SK-N-SH (cell line): Measurements from ENCODE around the gene IRGQ. TPM values are rescaled to one million over a fixed set of nuclear protein-coding genes. Genes with fewer than 3 reads are reported as not detected.

Experiments used
- CTCF ChIA-PET: fragments of 300-600, 350-600 bp; formaldehyde crosslinking; extraction: SDS; loops from one replicate; lab custom pipeline; 2021; lab: Yijun Ruan, JAX
- POLR2A ChIA-PET: fragments of 350-600 bp; sonication (Branson Sonifier 250); formaldehyde crosslinking; extraction: SDS; loops from one replicate; lab custom pipeline; 2020; ENCODE audit warnings: antibody characterized with exemption, inconsistent platforms; lab: Yijun Ruan, JAX
- DNase-seq: peaks from one replicate; pipeline ENCODE4 v3.0.0; 2012
- H2AFZ ChIP-seq: fragments of 200-600 bp; sonication (generic); 2 replicates; pipeline ENCODE4 v1.8.1; 2016; ENCODE audit warnings: antibody characterized with exemption, mild to moderate bottlenecking, low read depth
- H3F3A ChIP-seq: fragments of 200-600 bp; sonication (generic); replicated peaks from 2 replicates; pipeline ENCODE3; 2016; ENCODE audit warnings: antibody characterized with exemption, mild to moderate bottlenecking; ENCODE audit not compliant: insufficient read depth
- H3K27ac ChIP-seq, 2 experiments: fragments of 200-500 bp in 1 of 2; fragments of 200-600 bp in 1 of 2; sonication (Bioruptor generic) in 1 of 2; sonication (generic), shearing (Covaris generic) in 1 of 2; 2 replicates each; pipeline versions ENCODE4 v1.5.1 to v1.6.1; 2014 to 2016; ENCODE audit warnings: low read depth in 2 of 2, inconsistent platforms in 1 of 2, low read length in 1 of 2, mild to moderate bottlenecking in 1 of 2, mixed read lengths in 1 of 2
- H3K27me3 ChIP-seq: fragments of 200-600 bp; sonication (generic), shearing (Covaris generic); 2 replicates; pipeline ENCODE4 v1.6.1; 2016; ENCODE audit warnings: mixed run types; ENCODE audit not compliant: insufficient read depth
- H3K36me3 ChIP-seq, 2 experiments: fragments of 200-500 bp in 1 of 2; fragments of 200-600 bp in 1 of 2; sonication (Bioruptor generic) in 1 of 2; sonication (generic) in 1 of 2; replicated peaks in 1 of 2; 2 replicates each; pipeline versions ENCODE3 to v1.5.1; 2014 to 2016; ENCODE audit warnings: low read length in 1 of 2, mild to moderate bottlenecking in 1 of 2; ENCODE audit not compliant: insufficient read depth in 2 of 2, control insufficient read depth in 1 of 2
- H3K4me1 ChIP-seq, 2 experiments: fragments of 200-500 bp in 1 of 2; fragments of 200-600 bp in 1 of 2; sonication (Bioruptor generic) in 1 of 2; sonication (generic), shearing (Covaris generic) in 1 of 2; 2 replicates each; pipeline versions ENCODE4 v1.5.1 to v1.6.1; 2014 to 2016; ENCODE audit warnings: low read depth in 1 of 2, low read length in 1 of 2, mixed run types in 1 of 2; ENCODE audit not compliant: insufficient read depth in 2 of 2, control insufficient read depth in 1 of 2
- H3K4me2 ChIP-seq: fragments of 200-600 bp; sonication (generic), shearing (Covaris generic); 2 replicates; pipeline ENCODE4 v1.6.1; 2017; ENCODE audit warnings: mixed run types
- H3K4me3 ChIP-seq, 2 experiments: fragments of 200-500 bp in 1 of 2; fragments of 200-600 bp in 1 of 2; sonication (Bioruptor generic) in 1 of 2; sonication (generic), shearing (Covaris generic) in 1 of 2; 2 replicates each; pipeline versions ENCODE4 v1.5.1 to v1.8.1; 2014 to 2016; ENCODE audit warnings: low read depth in 2 of 2, inconsistent platforms in 1 of 2, low read length in 1 of 2, mild to moderate bottlenecking in 1 of 2, mixed read lengths in 1 of 2, moderate library complexity in 1 of 2
- H3K79me2 ChIP-seq: fragments of 200-600 bp; sonication (generic); 2 replicates; pipeline ENCODE4 v1.8.1; 2017; ENCODE audit warnings: mild to moderate bottlenecking; ENCODE audit not compliant: insufficient read depth
- H3K9ac ChIP-seq: fragments of 200-600 bp; sonication (generic); 2 replicates; pipeline ENCODE4 v1.6.1; 2017; ENCODE audit warnings: mixed run types
- H3K9me2 ChIP-seq: fragments of 200-600 bp; sonication (generic); 2 replicates; pipeline ENCODE4 v1.6.1; 2017; ENCODE audit warnings: mixed run types
- H3K9me3 ChIP-seq: fragments of 200-600 bp; sonication (generic); 2 replicates; pipeline ENCODE4 v1.6.1; 2017; ENCODE audit warnings: mixed run types, mild to moderate bottlenecking, moderate library complexity
- H4K20me1 ChIP-seq: fragments of 200-600 bp; sonication (generic); 2 replicates; pipeline ENCODE4 v1.6.1; 2017; ENCODE audit warnings: mild to moderate bottlenecking, mixed run types; ENCODE audit not compliant: insufficient read depth
- CHD2 ChIP-seq: fragments of 150-350 bp; IDR thresholded peaks from 2 replicates; pipeline ENCODE4 v1.6.1; 2018; ENCODE audit warnings: low read length; ENCODE audit not compliant: partially characterized antibody
- EP300 ChIP-seq, 2 experiments: IDR thresholded peaks; 2 replicates each; pipeline versions ENCODE4 v1.4.0 to v1.6.1; 2012; ENCODE audit warnings: borderline replicate concordance in 1 of 2, low read depth in 1 of 2, low read length in 1 of 2
- EZH2phosphoT487 ChIP-seq: fragments of 200-600 bp; sonication (generic); IDR thresholded peaks from 2 replicates; pipeline ENCODE4 v1.6.1; 2017; ENCODE audit warnings: low read depth, mixed run types, mild to moderate bottlenecking, antibody characterized with exemption, moderate library complexity, borderline replicate concordance
- FOXJ3 ChIP-seq: sonication (generic); formaldehyde crosslinking; IDR thresholded peaks from 2 replicates; pipeline ENCODE4 v1.5.1; 2020; ENCODE audit warnings: mild to moderate bottlenecking, missing genetic modification reagents
- IRF3 ChIP-seq: fragments of 150-350 bp; IDR thresholded peaks from 2 replicates; pipeline ENCODE4 v1.6.1; 2016; ENCODE audit warnings: mild to moderate bottlenecking, low read depth, low read length
- MAX ChIP-seq: IDR thresholded peaks from 2 replicates; pipeline ENCODE4 v1.4.0; 2012; ENCODE audit warnings: low read depth
- MXI1 ChIP-seq: IDR thresholded peaks from 2 replicates; pipeline ENCODE4 v1.6.1; 2012; ENCODE audit warnings: mild to moderate bottlenecking, low read depth, low read length, improper control_type of control experiment
- NFIC ChIP-seq: IDR thresholded peaks from 2 replicates; pipeline ENCODE4 v1.4.0; 2012; ENCODE audit warnings: borderline replicate concordance
- POLR2AphosphoS5 ChIP-seq: IDR thresholded peaks from 2 replicates; pipeline ENCODE4 v1.6.1; 2012; ENCODE audit warnings: low read depth, low read length
- RAD21 ChIP-seq: IDR thresholded peaks from 2 replicates; pipeline ENCODE4 v1.6.1; 2012; ENCODE audit warnings: mild to moderate bottlenecking, low read length
- REST ChIP-seq: IDR thresholded peaks from 2 replicates; pipeline ENCODE4 v1.6.1; 2012; ENCODE audit warnings: mild to moderate bottlenecking, low read depth, low read length, moderate library complexity
- RXRA ChIP-seq: IDR thresholded peaks from 2 replicates; pipeline ENCODE4 v1.4.0; 2012; ENCODE audit warnings: low read depth, mild to moderate bottlenecking, borderline replicate concordance
- SIN3A ChIP-seq: IDR thresholded peaks from 2 replicates; pipeline ENCODE4 v1.6.1; 2012; ENCODE audit warnings: low read depth, mild to moderate bottlenecking, low read length, moderate library complexity, borderline replicate concordance
- SMC3 ChIP-seq: IDR thresholded peaks from 2 replicates; pipeline ENCODE4 v1.6.1; 2012; ENCODE audit warnings: low read depth, low read length, improper control_type of control experiment
- TAF1 ChIP-seq: IDR thresholded peaks from 2 replicates; pipeline ENCODE4 v1.6.1; 2012; ENCODE audit warnings: low read depth, mild to moderate bottlenecking, low read length, moderate library complexity, borderline replicate concordance
- TCF12 ChIP-seq: IDR thresholded peaks from 2 replicates; pipeline ENCODE4 v1.4.0; 2012
- USF1 ChIP-seq: IDR thresholded peaks from 2 replicates; pipeline ENCODE4 v1.4.0; 2012; ENCODE audit warnings: low read depth, borderline replicate concordance
- USF2 ChIP-seq: fragments of 150-350 bp; IDR thresholded peaks from 2 replicates; pipeline ENCODE4 v1.6.1; 2017; ENCODE audit warnings: antibody characterized with exemption, low read length, low read depth, borderline replicate concordance
- YY1 ChIP-seq: IDR thresholded peaks from 2 replicates; pipeline ENCODE4 v1.4.0; 2012; ENCODE audit warnings: low read depth, mild to moderate bottlenecking
- WGBS: methylation state at CpG from one replicate; pipeline ENCODE4 v1.1.6; 2017; ENCODE audit warnings: low lambda C conversion rate; 5-methylcytosine and 5-hydroxymethylcytosine counted together
- polyA plus RNA-seq, 3 experiments: library from polyadenylated mRNA; depleted of rRNA; stranded (reverse); fragments of >200 nt; gene quantifications; 2 replicates each; pipeline ENCODE4 v1.2.3, GENCODE V29; 2012
- TF ChIP-seq, protein P1 (sequence below): IDR thresholded peaks from 2 replicates; pipeline ENCODE4; 2012

The IRGQ gene
- polyA plus RNA-seq, 1 of the 3 experiments (the other 2 are of a cell fraction): 8.4 TPM

GRCh38 chr19:43643326-43643725 is 47.4 kb upstream of the IRGQ start:
- peaks cover 0 to 13% of the 10 kb centered on the region in 2 experiments; a peak in 1 of 4 replicates for H3K4me1 ChIP-seq
- no peaks in the 10 kb centered on the region for H3K9me2 ChIP-seq
- DNase-seq: no peak
- no peaks in the 10 kb centered on the region for H3K79me2 ChIP-seq
- H3K9ac ChIP-seq: no peak overlapping the region
- H3K4me2 ChIP-seq: no peak overlapping the region
- H3K36me3 ChIP-seq: peaks cover 0 to 19% of the 10 kb centered on the region in 2 experiments
- H3K27ac ChIP-seq: no peak overlapping the region
- H2AFZ ChIP-seq: no peak overlapping the region
- ChIA-PET POLR2A (interaction anchor here (0.6 kb wide), 1 partner anchor 15 kb away, joined by 4 read pairs; no protein-coding TSS in a partner anchor), CTCF (interaction anchor here (0.9 to 2.4 kb wide), 2 partner anchors 9 to 88 kb away, joined by 4 to 10 read pairs; no protein-coding TSS in a partner anchor)
- H3K27me3 ChIP-seq: no peaks in the 10 kb centered on the region; the same call in 1 of the 2 replicates
- no peaks in the 10 kb centered on the region for H4K20me1 ChIP-seq
- H3F3A ChIP-seq: peaks cover 21% of the 10 kb centered on the region
- H3K9me3 ChIP-seq: no peaks in the 10 kb centered on the region
- H3K4me3 ChIP-seq: no peak overlapping the region
- WGBS: 80% methylated on average over 3 of the region's 3 CpGs
- TF ChIP-seq RAD21 (no peak), REST (no peak), CHD2 (no peak), USF1 (no peak), IRF3 (no peak), FOXJ3 (no peak), MAX (no peak), YY1 (no peak), EP300 (IDR thresholded peaks at IDR 0.05; ENCODE audit: borderline replicate concordance in 1 of 2, low read depth in 1 of 2, low read length in 1 of 2) (no peak), MXI1 (no peak), USF2 (no peak), POLR2AphosphoS5 (no peak), EZH2phosphoT487 (no peak), RXRA (no peak), NFIC (no peak), SMC3 (no peak), TCF12 (no peak), SIN3A (no peak), TAF1 (no peak)
- TF ChIP-seq, protein P1, sequence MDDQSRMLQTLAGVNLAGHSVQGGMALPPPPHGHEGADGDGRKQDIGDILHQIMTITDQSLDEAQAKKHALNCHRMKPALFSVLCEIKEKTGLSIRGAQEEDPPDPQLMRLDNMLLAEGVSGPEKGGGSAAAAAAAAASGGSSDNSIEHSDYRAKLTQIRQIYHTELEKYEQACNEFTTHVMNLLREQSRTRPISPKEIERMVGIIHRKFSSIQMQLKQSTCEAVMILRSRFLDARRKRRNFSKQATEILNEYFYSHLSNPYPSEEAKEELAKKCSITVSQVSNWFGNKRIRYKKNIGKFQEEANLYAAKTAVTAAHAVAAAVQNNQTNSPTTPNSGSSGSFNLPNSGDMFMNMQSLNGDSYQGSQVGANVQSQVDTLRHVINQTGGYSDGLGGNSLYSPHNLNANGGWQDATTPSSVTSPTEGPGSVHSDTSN: no peak
